Measurements from ENCODE around the gene OVAAL.

OVAAL gene

DNA sequence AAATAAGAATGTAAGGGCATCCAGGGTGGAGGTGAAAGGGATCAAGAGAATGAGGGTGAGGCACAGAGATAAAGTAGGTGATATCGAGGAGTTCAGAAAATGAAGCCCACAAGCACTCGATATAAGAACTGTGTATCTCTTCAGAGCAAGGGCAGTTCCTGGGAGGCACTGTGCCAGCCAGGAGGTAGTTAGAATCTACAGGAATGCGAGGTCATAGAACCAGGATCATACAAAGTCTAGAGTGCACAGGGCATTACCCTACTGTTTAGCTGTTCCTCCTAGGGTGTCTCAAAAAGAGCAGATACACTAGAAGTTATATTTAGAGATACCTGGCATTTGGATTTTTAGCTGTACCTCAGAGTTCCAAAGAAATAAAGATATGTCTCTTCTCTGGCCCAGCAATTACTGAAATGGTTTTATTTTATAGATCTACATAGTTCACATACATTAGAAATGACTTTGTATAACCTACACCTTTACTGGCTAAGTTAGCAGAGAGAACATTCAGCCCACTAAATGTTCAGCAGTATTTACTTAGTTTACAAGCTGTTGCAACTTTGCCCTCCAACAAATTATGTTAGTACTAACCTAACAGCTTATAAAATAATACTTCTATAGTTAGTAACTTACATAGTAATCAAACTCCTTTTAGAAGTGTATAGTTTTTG is 1.6 kb downstream of the OVAAL start:
- CTCF ChIA-PET = interaction anchor here (0.6 kb wide), 1 partner anchor 10 kb away, joined by 4 read pairs; no protein-coding TSS in a partner anchor
- no peak overlapping the region for H3K27ac ChIP-seq
- POLR2A ChIA-PET (ENCODE audit: low non-redundant PET) = interaction anchor here (0.6 kb wide), 1 partner anchor 463 kb away, joined by 3 read pairs; no protein-coding TSS in a partner anchor
- TF ChIP-seq, protein P1, sequence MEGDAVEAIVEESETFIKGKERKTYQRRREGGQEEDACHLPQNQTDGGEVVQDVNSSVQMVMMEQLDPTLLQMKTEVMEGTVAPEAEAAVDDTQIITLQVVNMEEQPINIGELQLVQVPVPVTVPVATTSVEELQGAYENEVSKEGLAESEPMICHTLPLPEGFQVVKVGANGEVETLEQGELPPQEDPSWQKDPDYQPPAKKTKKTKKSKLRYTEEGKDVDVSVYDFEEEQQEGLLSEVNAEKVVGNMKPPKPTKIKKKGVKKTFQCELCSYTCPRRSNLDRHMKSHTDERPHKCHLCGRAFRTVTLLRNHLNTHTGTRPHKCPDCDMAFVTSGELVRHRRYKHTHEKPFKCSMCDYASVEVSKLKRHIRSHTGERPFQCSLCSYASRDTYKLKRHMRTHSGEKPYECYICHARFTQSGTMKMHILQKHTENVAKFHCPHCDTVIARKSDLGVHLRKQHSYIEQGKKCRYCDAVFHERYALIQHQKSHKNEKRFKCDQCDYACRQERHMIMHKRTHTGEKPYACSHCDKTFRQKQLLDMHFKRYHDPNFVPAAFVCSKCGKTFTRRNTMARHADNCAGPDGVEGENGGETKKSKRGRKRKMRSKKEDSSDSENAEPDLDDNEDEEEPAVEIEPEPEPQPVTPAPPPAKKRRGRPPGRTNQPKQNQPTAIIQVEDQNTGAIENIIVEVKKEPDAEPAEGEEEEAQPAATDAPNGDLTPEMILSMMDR (conservative IDR thresholded peaks at IDR 0.05; ENCODE audit: low read depth) = no peak
- no peak for DNase-seq (ENCODE audit: low spot score)

DNA sequence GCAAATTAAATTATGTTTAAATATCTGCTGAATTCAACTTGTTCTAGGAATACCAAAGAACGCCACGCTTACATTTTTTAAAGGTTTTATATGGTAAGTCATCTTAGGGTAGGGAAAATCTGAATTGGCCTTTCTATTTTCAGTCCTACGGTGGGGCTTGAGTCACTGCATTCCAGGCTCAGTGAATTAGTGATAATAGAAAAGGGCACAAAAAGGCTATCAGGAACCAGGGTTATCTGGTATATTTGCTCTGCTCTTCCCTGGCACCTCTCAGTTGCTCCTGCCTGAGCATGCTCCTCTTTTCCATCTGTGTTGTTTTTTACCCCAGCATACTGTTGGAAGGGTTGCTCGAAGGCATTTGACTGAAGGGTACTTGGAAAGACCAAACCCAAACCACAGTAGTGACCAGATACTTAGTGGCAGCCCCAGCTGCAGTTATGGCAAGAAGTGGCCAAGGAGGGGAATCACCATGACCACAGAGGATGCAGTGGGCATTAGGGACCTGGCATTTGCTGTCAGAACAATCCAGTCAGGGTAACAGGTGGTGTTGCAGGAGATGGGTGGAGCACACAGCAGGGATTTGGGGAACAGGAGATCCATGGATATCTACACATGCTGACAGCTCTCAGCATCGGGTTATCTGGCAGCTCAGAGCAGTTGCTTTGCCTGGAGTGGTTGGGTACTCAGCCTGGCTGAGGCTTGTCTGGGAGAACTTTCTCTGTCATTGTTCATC is 2.3 kb downstream of the OVAAL start:
- ChIA-PET POLR2A (ENCODE audit: low non-redundant PET) (no interaction called here), CTCF (no interaction called here)
- TF ChIP-seq, protein P1 (conservative IDR thresholded peaks at IDR 0.05; ENCODE audit: low read depth) = no peak
- no peak for DNase-seq (ENCODE audit: low spot score)
- no peak overlapping the region for H3K27ac ChIP-seq

DNA sequence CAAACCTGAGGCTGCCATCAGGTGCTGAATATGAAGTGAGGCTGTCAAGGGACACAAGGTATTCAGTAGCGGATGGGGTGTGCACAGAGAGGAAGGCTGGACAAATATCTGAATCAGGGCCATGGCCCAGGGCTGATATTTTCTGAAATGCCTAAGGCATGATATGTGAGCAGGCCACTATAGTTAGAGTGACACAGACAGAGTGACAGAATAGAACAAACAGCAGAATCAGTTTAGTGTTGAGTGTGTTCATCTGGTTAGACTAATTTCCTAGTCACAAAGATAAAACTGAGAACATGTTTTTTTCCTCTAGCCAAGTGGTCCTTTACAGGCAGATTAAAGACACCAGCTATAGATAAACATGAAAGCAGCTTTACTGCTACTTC is 3.9 kb downstream of the OVAAL start:
- POLR2A ChIA-PET (ENCODE audit: low non-redundant PET) = no interaction called here
- CTCF ChIA-PET = no interaction called here

DNA sequence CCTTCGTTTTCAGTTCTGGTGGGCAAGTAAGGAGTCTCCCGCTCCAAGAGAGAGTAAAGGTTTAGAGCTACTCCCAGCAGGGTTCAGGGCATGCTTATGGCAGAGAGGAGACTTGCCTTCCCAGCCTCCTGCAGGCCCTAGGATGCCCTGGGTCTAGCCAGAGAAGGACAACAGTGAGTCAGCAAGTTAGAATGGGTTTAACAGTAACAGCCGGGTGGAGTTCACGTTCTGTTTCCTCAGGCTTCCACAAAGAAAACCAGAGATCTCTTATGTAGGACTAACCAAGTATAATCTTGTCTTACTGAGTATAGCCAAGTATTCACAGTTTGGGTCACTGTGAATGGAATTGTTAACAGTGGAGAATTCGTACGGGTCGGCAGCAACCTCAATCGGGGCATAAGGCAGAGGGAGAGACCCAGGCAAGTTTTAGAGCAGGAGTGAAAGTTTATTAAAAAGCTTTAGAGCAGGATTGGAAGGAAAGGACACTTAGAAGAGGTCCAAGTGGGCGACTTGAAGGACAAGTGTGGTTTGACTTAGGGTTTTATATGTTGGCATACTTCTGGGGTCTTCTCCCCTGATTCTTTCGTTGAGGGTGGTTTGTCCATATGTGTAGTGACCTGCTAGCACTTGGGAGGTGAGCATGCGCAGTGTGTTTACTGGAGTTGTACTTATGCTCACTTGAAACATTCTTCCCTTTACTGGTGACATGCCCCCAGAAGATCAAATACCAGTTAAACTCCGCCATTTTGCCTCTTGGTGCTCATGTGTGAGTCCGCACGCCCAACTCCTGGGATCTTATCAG is 4.5 kb downstream of the OVAAL start:
- TF ChIP-seq, protein P1 (conservative IDR thresholded peaks at IDR 0.05; ENCODE audit: low read depth) = no peak
- ChIA-PET POLR2A (ENCODE audit: low non-redundant PET) (no interaction called here), CTCF (interaction anchor here (0.7 kb wide), 1 partner anchor 14 kb away, joined by 3 read pairs; no protein-coding TSS in a partner anchor)
- H3K27ac ChIP-seq = no peak overlapping the region
- DNase-seq (ENCODE audit: low spot score) = peak; percentile 34

More for the DNA sequence above, 3.9 kb downstream of the OVAAL start:
- DNase-seq (ENCODE audit: low spot score) = no peak
- no peak overlapping the region for H3K27ac ChIP-seq
- TF ChIP-seq, protein P1 (conservative IDR thresholded peaks at IDR 0.05; ENCODE audit: low read depth) = no peak

DNA sequence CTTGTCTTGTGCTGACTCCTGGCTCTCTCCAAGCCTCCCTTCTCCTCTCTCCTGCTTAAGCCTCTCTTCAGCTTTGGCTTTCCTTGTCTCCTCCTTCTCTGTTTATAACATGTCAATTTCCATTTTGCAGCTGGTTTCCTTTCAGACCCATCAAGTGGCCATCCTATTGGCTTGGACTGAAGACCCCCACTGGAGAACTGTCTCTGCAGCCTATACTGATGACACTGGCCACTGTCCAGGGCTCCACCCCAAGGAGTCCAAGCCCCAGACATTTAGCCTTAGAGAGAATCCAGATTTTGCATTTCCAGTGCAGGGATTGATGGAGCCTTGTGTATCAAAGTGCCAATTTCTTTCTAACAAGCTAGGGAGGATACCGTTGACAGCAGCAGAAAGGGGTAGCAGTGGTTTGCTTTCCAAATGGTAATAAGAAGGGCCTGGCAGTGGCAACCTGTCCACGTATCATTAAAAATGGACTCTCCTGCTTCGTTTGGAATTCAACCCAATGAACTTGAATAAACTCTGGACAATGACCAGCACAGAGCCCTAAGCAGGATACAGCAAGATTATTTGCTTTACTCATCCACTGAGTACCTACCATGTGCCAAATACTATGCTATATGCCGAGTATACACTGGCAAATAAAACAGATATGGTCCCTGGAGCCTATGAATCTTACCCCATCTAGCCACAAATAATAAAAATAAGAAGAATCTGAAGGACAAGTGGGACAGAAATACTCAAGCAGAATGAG is 6.5 kb downstream of the OVAAL start:
- no peak for DNase-seq (ENCODE audit: low spot score)
- CTCF ChIA-PET = no interaction called here
- POLR2A ChIA-PET (ENCODE audit: low non-redundant PET) = no interaction called here
- TF ChIP-seq, protein P1 (conservative IDR thresholded peaks at IDR 0.05; ENCODE audit: low read depth) = no peak
- no peak overlapping the region for H3K27ac ChIP-seq

DNA sequence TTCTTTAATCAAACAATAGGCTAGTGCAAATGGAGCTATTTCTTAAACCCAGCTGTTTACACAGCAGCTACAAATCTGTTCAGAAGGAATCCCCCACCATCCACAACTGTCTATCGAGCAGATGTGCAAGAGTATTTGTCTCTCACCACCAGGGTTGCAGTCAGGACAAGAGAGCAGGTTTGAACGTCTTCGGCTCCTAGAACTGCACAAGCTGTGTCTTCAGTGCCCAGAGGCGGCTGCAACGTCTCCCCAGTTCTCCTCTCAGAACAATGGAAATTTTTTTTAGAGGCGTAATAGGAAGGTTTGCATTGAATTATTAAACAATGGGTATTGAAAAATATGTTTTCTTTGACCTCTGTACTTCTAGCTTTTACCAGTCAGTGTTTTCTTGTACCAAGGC is 7.3 kb downstream of the OVAAL start:
- POLR2A ChIA-PET (ENCODE audit: low non-redundant PET) = no interaction called here
- TF ChIP-seq, protein P1 (conservative IDR thresholded peaks at IDR 0.05; ENCODE audit: low read depth) = no peak
- DNase-seq (ENCODE audit: low spot score) = no peak
- CTCF ChIA-PET = no interaction called here
- H3K27ac ChIP-seq = no peak overlapping the region

Measured in RWPE1 (cell line).